Fibroblast of pulmonary artery (primary cell): Measurements from ENCODE around the gene MED14.

Source experiments
- DNase-seq: peaks from one replicate; pipeline ENCODE4 v3.0.0-alpha.2; 2010; ENCODE audit warnings: low read depth
- H3K4me3 ChIP-seq: replicated peaks from 2 replicates; pipeline ENCODE4 v1.5.1; 2011; ENCODE audit warnings: low read depth, mild to moderate bottlenecking, control low read depth, low read length, moderate library complexity
- TF ChIP-seq, protein P1 (sequence below): IDR thresholded peaks from 2 replicates; pipeline ENCODE4 v1.5.1; 2011; ENCODE audit warnings: mild to moderate bottlenecking, control low read depth, low read length, inconsistent platforms; ENCODE audit errors: missing control alignments

Gene MED14

DNA sequence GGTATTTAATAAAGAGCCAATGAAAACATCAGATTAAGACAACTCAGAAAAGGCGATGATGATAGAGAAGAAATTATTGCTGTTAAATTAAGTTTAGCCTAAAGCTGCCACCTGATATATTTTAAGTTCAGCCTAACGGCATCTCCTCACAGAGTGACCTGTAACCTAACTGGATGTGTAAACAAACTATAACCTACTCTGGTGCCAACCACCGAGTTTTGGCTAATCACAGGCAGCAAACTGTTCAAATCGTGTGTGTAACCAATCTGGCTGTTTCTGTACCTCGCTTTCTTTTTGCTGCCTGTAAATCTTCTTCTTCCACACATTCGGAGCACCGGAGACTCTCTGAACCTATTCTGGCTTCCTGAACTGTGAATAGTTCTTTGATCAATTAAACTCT, 37.8 kb upstream of the MED14 start:
- DNase-seq, result no peak
- TF ChIP-seq, protein P1, sequence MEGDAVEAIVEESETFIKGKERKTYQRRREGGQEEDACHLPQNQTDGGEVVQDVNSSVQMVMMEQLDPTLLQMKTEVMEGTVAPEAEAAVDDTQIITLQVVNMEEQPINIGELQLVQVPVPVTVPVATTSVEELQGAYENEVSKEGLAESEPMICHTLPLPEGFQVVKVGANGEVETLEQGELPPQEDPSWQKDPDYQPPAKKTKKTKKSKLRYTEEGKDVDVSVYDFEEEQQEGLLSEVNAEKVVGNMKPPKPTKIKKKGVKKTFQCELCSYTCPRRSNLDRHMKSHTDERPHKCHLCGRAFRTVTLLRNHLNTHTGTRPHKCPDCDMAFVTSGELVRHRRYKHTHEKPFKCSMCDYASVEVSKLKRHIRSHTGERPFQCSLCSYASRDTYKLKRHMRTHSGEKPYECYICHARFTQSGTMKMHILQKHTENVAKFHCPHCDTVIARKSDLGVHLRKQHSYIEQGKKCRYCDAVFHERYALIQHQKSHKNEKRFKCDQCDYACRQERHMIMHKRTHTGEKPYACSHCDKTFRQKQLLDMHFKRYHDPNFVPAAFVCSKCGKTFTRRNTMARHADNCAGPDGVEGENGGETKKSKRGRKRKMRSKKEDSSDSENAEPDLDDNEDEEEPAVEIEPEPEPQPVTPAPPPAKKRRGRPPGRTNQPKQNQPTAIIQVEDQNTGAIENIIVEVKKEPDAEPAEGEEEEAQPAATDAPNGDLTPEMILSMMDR, result no peak
- H3K4me3 ChIP-seq, result no peak overlapping the region

DNA sequence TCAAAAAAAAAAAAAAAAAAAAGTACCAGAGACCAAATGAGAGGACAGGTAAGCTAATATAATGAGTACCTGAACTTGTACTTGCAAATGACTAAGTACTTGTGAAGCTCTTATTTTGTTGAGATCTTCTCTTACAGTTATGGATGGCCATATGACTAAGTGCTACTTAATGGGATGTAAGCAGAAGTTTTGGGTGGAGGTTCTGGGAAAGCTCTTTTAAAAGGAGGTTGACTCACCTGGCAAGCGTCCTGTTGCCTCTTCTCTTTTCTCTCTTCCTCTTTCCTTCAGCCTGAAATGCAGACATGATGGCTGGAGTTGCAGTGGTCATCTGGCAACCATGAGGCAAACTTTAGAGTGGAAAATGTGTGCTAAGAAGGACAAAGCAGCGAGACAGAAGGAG, 36.9 kb upstream of the MED14 start:
- TF ChIP-seq, protein P1, result no peak
- peak; percentile 23 for DNase-seq
- H3K4me3 ChIP-seq, result no peak overlapping the region

DNA sequence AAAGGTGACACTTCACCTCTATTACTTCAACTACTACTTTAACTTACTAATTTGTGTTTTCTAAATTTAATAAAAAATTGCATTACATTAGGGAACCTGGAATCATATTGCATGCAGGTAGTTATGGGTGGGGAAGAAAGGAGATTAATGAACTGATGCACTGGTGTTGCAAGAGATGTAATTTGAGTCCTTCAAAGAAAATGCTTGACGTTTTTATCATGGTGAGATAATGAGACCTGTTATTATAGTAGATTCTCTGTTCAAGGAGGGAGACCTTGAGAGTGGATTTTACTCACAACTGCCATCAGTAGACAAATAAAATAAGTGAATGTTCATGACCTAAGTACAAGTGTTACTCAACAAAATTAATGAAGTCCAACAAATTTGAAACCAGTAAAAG, 26.4 kb upstream of the MED14 start:
- DNase-seq, result no peak
- H3K4me3 ChIP-seq, result no peak overlapping the region
- TF ChIP-seq, protein P1, result no peak

DNA sequence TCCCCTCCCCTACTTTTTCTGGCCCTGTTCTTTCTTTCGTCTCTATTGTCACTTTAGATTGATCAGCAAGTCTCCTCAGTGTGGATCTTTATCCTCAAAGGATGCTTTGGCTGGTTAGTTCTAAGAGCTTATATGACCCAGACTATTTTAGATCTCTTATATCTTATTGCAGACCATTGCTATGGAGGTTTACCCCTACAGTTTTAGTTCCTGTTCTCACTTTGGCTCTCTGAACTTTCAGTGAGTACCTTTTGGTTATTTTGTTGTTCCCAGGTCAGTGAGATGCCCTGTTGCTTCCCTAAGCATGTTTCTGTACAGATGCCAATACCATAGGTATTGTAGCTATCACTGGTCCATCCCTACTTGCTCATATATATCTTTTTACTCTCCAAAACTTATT, 24.0 kb upstream of the MED14 start:
- DNase-seq, result no peak
- H3K4me3 ChIP-seq, result no peak overlapping the region
- TF ChIP-seq, protein P1, result no peak

DNA sequence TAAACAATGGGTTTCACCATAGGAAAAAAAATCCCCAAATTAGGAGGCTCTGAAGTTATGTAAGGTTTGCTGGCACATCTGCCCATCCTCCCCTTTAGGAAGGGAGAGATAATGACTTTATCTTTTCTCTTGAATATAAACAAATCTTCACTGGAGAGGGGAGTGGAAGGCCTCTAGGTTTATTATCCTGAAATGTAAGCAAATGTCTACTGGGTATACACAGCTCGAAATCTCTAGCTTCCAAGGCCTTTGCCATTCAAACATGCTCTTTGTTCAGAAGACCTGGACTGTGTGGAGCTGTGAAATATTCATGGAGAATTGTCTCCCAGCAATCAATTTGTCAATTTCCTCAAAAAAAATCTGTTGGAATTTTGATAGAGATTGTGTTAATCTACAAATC, 21.7 kb upstream of the MED14 start:
- H3K4me3 ChIP-seq, result no peak overlapping the region
- TF ChIP-seq, protein P1, result no peak
- no peak for DNase-seq

DNA sequence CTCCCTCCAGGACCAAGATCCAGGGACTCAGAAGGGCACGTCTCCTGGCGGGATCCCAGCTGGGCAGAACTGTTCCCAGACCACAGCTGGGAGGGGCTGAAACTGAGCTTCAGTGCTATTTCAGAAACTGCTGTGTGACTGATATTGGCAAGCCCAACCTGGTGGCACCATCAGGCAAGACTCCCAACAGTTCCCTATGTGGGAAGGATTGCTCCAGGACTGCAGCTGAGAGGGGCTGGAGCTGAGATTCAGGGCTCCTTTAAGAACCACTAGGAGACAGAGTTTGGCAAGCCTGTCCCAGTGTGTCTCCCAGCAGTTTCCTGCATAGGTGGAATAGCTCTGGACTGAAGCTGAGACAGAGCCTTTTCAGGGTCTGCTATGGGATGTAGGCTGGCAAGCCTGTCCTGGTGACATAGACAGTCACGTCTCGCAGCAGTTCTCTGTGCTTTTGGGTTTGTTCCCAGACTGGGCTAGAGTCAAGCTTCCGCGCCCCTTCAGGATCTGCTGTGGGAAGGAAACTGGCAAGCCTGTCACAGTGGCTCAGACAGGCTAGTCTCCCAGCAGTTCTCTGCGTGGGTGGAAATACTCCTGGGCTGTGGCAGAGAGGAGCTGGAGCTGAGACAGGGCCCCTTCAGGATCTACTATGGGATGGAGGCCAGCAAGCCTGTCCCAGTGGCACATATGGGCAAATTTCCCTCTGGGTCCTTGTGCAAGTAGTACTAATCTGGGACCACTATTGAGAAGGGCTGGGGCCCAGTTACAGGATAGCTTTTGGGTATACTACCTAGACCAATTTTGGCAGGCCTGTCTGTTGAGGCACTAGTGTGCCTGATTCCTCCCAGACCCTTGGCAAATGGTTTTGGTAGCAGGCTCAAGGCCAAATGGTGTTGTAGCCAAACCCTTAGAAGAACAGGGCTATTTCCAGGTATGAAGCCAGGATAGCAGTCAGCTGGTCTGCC, 20.2 kb upstream of the MED14 start:
- DNase-seq, result peak; percentile 37

More for the DNA sequence above, 20.2 kb upstream of the MED14 start:
- TF ChIP-seq, protein P1, result no peak
- no peak overlapping the region for H3K4me3 ChIP-seq
